ENCODE results near the gene MEX3D. TPM values are rescaled to one million over a fixed set of nuclear protein-coding genes. Genes with fewer than 3 reads are reported as not detected.

The MEX3D gene
- total and polyA plus RNA-seq, 8 donors: 2.6 to 21.2 (median 9.1) TPM

DNA sequence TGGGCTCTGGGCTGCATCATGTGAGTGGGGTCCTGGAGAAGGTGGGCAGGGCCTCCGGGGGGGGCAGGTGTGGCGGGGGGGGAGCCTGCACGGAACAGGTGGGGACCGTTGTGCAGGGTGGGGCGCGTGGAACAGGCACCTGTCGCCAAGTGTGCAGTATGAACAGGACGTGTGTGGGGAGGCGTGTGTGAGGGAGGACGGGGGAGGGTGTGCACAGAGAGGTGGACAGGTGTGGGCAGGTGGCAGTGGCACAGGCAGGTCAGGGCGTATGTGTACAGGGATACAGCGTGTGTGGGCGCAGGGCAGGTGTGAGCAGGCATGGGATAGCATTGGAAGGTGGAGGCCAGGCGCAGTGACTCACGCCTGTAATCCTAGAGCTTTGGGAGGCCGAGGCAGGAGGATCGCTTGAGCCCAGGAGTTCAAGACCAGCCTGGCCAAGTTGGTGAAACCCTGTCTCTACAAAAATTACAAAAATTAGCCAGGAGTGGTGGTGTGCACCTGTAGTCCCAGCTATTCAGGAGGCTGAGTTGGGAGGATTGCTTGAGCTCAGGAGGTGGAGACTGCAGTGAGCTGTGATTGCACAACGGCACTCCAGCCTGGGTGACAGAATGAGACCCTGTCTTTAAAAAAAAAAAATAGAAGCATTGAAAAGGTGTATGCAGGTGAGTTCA, 41.0 kb downstream of the MEX3D start:
- no peaks in the 10 kb centered on the region for H3K9me3 ChIP-seq
- peaks cover 0 to 10% (median 2%) of the 10 kb centered on the region in 4 donors for H3K27me3 ChIP-seq
- ATAC-seq (no peak), DNase-seq (no peak), FAIRE-seq (no peak)
- 51 to 52% methylated on average over 17 to 18 of the region's 18 CpGs for WGBS, 2 donors
- H3K4me3 ChIP-seq: no peak overlapping the region
- intact Hi-C loops (cut with DNase I): no loop called here
- TF ChIP-seq, protein P1, sequence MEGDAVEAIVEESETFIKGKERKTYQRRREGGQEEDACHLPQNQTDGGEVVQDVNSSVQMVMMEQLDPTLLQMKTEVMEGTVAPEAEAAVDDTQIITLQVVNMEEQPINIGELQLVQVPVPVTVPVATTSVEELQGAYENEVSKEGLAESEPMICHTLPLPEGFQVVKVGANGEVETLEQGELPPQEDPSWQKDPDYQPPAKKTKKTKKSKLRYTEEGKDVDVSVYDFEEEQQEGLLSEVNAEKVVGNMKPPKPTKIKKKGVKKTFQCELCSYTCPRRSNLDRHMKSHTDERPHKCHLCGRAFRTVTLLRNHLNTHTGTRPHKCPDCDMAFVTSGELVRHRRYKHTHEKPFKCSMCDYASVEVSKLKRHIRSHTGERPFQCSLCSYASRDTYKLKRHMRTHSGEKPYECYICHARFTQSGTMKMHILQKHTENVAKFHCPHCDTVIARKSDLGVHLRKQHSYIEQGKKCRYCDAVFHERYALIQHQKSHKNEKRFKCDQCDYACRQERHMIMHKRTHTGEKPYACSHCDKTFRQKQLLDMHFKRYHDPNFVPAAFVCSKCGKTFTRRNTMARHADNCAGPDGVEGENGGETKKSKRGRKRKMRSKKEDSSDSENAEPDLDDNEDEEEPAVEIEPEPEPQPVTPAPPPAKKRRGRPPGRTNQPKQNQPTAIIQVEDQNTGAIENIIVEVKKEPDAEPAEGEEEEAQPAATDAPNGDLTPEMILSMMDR (IDR thresholded peaks at IDR 0.05): no peak
- H3K27ac ChIP-seq: no peak overlapping the region
- H3K4me1 ChIP-seq: no peaks in the 10 kb centered on the region
- H3K36me3 ChIP-seq: no peaks in the 10 kb centered on the region

DNA sequence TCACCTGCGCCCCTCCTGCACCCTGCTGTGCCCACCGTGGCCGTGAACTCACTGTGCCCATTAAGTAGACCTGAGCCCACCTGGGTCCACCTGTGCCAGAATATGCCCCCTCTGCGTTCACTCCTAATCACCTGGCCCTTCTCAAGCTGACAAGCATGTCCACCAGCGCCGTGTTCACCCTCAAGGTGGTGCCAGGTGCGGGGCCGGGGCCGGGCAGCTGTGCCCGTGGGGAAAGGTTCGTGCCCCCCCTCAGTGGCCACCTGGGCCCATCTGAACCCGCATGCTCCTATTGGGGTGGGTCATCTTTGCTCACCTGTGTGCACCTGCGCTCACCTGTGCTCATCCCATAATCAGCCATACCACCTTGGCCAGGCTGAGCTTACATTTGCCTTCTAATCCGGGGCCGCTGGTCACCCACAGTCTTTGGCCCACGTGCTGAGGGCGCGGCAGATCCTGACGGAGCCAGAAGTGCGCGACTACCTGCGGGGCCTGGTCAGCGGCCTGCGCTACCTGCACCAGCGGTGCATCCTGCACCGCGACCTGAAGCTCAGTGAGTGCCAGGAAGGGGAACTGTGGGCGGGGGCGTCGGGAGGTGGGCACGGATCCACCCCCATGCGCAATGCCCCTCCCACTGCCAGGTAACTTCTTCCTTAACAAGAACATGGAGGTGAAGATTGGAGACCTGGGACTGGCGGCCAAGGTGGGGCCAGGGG, 41.9 kb downstream of the MEX3D start:
- FAIRE-seq (no peak), ATAC-seq (no peak), DNase-seq (no peak)
- intact Hi-C loops (cut with DNase I): no loop called here
- Histone ChIP-seq H3K27ac (no peak overlapping the region), H3K4me1 (no peaks in the 10 kb centered on the region), H3K27me3 (peaks cover 0 to 10% (median 2%) of the 10 kb centered on the region in 4 donors), H3K4me3 (no peak overlapping the region), H3K36me3 (no peaks in the 10 kb centered on the region), H3K9me3 (no peaks in the 10 kb centered on the region)
- TF ChIP-seq, protein P1 (IDR thresholded peaks at IDR 0.05): no peak
- WGBS, 2 donors: 60 to 71% methylated on average over 33 of the region's 33 CpGs

DNA sequence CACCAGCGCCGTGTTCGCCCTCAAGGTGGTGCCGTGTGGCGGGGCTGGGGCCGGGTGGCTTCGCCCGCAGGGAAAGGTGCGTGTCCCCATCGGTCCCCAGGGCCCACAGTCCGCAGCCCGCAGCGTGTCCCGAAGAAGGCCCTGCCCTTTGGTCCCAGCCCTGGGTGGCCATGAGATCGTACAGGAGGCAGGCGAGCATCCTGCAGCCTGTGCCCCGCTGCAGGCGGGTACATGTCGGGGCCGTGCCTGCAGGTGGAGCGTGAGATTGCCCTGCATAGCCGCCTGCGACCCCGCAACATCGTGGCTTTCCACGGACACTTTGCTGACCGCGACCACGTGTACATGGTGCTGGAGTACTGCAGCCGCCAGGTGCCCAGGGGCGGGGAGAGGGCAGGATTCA, 42.8 kb downstream of the MEX3D start:
- Histone ChIP-seq H3K4me3 (no peak overlapping the region), H3K36me3 (no peaks in the 10 kb centered on the region), H3K4me1 (no peaks in the 10 kb centered on the region), H3K9me3 (no peaks in the 10 kb centered on the region), H3K27ac (no peak overlapping the region), H3K27me3 (peaks cover 0 to 10% (median 2%) of the 10 kb centered on the region in 4 donors)
- intact Hi-C loops (cut with DNase I): no loop called here
- FAIRE-seq: no peak
- no peak for ATAC-seq
- TF ChIP-seq, protein P1 (IDR thresholded peaks at IDR 0.05): no peak
- 43 to 51% methylated on average over 31 of the region's 31 CpGs for WGBS, 2 donors
- no peak for DNase-seq

DNA sequence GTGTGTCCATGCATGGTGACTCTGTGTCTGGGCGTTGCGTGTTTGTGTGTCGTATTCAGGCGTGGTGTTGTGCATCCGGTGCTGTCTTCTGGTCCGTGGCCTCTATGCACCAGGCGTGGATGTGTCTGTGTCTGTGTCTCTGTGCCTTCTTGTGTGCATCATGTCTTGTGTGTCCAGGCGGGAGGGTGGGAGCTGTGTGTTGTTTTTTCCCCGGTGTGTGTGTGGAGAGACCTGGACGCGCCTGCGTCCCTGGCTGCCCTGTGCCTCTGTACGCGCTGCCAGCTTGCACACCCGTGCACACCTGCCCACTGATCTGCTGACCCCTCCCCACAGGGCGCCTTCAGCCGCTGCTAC, 43.2 kb downstream of the MEX3D start:
- H3K36me3 ChIP-seq: no peaks in the 10 kb centered on the region
- FAIRE-seq (no peak), DNase-seq (no peak), ATAC-seq (no peak)
- H3K4me3 ChIP-seq: no peak overlapping the region
- WGBS, 2 donors: 37 to 50% methylated on average over 17 of the region's 17 CpGs
- H3K27ac ChIP-seq: no peak overlapping the region
- peaks cover 0 to 10% (median 2%) of the 10 kb centered on the region in 4 donors for H3K27me3 ChIP-seq
- intact Hi-C loops (cut with DNase I): no loop called here
- TF ChIP-seq, protein P1 (IDR thresholded peaks at IDR 0.05): no peak
- no peaks in the 10 kb centered on the region for H3K4me1 ChIP-seq
- H3K9me3 ChIP-seq: no peaks in the 10 kb centered on the region
